GM23338 (cell line): Measurements from ENCODE around the gene NEU4. TPM values are rescaled to one million over a fixed set of nuclear protein-coding genes. Genes with fewer than 3 reads are reported as not detected.

Experiments used
- ATAC-seq: fragments of 200-7000 bp; cut with Tn5 transposase; 3 replicates; pipeline ENCODE4 v1.9.1; 2020
- DNase-seq: peaks from one replicate; pipeline ENCODE4 v3.0.0-alpha.2; 2015; ENCODE audit warnings: low spot score
- H2AFZ ChIP-seq: fragments of 200-600 bp; sonication (generic); 2 replicates; pipeline ENCODE4 v1.8.0; 2016; ENCODE audit warnings: antibody characterized with exemption, mild to moderate bottlenecking, moderate library complexity
- H3F3A ChIP-seq: fragments of 200-600 bp; sonication (generic); replicated peaks from 2 replicates; pipeline ENCODE4 v1.8.0; 2017; ENCODE audit warnings: antibody characterized with exemption, mixed run types, low read depth
- H3K27ac ChIP-seq: fragments of 200-600 bp; sonication (generic); 2 replicates; pipeline ENCODE4 v1.6.1; 2016; ENCODE audit warnings: low read depth
- H3K27me3 ChIP-seq: fragments of 200-600 bp; sonication (generic); 2 replicates; pipeline ENCODE4 v1.8.0; 2016; ENCODE audit warnings: mild to moderate bottlenecking, mixed run types, moderate library complexity; ENCODE audit not compliant: insufficient read depth
- H3K36me3 ChIP-seq: fragments of 200-600 bp; sonication (generic); 2 replicates; pipeline ENCODE4 v1.8.0; 2016; ENCODE audit warnings: mild to moderate bottlenecking; ENCODE audit not compliant: insufficient read depth
- H3K4me1 ChIP-seq: fragments of 200-600 bp; sonication (generic); 2 replicates; pipeline ENCODE4 v1.8.0; 2016; ENCODE audit warnings: mild to moderate bottlenecking, moderate library complexity; ENCODE audit not compliant: insufficient read depth
- H3K4me2 ChIP-seq: fragments of 200-600 bp; sonication (generic); 2 replicates; pipeline ENCODE4 v1.7.1; 2017; ENCODE audit warnings: mixed run types
- H3K4me3 ChIP-seq: fragments of 200-600 bp; sonication (generic); 2 replicates; pipeline ENCODE4 v1.6.1; 2016; ENCODE audit warnings: mixed run types
- H3K79me2 ChIP-seq: fragments of 200-600 bp; sonication (generic); replicated peaks from 2 replicates; pipeline ENCODE4 v1.8.0; 2017; ENCODE audit warnings: mild to moderate bottlenecking; ENCODE audit not compliant: insufficient read depth
- H3K9me2 ChIP-seq: fragments of 200-600 bp; sonication (generic); 2 replicates; pipeline ENCODE4 v1.8.0; 2017; ENCODE audit not compliant: insufficient read depth
- H4K20me1 ChIP-seq: fragments of 200-600 bp; sonication (generic); replicated peaks from 2 replicates; pipeline ENCODE4 v1.8.0; 2017; ENCODE audit warnings: mild to moderate bottlenecking; ENCODE audit not compliant: insufficient read depth
- H3K27ac Mint-ChIP-seq: 2 replicates; pipeline ENCODE4 v1.8.0; 2020; ENCODE audit warnings: inconsistent platforms, mild to moderate bottlenecking, moderate library complexity, mixed read lengths
- H3K27me3 Mint-ChIP-seq: 3 replicates; pipeline ENCODE4 v1.8.0; 2022; ENCODE audit warnings: low read depth, mild to moderate bottlenecking, moderate library complexity, mixed read lengths, inconsistent platforms; ENCODE audit not compliant: insufficient read depth, poor library complexity
- H3K36me3 Mint-ChIP-seq: 3 replicates; pipeline ENCODE4 v1.8.0; 2021; ENCODE audit warnings: low read depth, mild to moderate bottlenecking, inconsistent platforms, moderate library complexity, mixed read lengths
- H3K4me1 Mint-ChIP-seq: 3 replicates; pipeline ENCODE4 v1.8.0; 2020; ENCODE audit warnings: mild to moderate bottlenecking, inconsistent platforms, mixed read lengths
- H3K4me3 Mint-ChIP-seq: 3 replicates; pipeline ENCODE4 v1.8.0; 2021; ENCODE audit warnings: moderate library complexity, mild to moderate bottlenecking, inconsistent platforms, mixed read lengths
- H3K9me3 Mint-ChIP-seq: 3 replicates; pipeline ENCODE4 v1.8.0; 2020; ENCODE audit warnings: moderate library complexity, mild to moderate bottlenecking, inconsistent platforms, mixed read lengths
- CREB1 ChIP-seq: fragments of 250-450 bp; sonication (Bioruptor Pico); IDR thresholded peaks from 2 replicates; pipeline ENCODE4 v1.5.0; 2020; ENCODE audit warnings: low read depth, mild to moderate bottlenecking, moderate library complexity
- EZH2 ChIP-seq: fragments of 200-600 bp; sonication (generic); IDR thresholded peaks from one replicate; pipeline ENCODE4 v1.8.0; 2017; ENCODE audit warnings: antibody characterized with exemption, mild to moderate bottlenecking, low read depth; ENCODE audit not compliant: unreplicated experiment
- EZH2phosphoT487 ChIP-seq: fragments of 200-600 bp; sonication (generic); IDR thresholded peaks from one replicate; pipeline ENCODE4 v1.8.1; 2018; ENCODE audit warnings: antibody characterized with exemption; ENCODE audit not compliant: unreplicated experiment
- JUNB ChIP-seq: IDR thresholded peaks from one replicate; pipeline ENCODE4 v1.6.1; 2016; ENCODE audit warnings: antibody characterized with exemption; ENCODE audit not compliant: unreplicated experiment
- NANOG ChIP-seq: IDR thresholded peaks from 2 replicates; pipeline ENCODE4 v1.6.1; 2016; ENCODE audit warnings: antibody characterized with exemption, borderline replicate concordance
- POLR2AphosphoS5 ChIP-seq: IDR thresholded peaks from 2 replicates; pipeline ENCODE4 v1.6.1; 2016; ENCODE audit warnings: antibody characterized with exemption, low read depth
- STAT1 ChIP-seq: IDR thresholded peaks from one replicate; pipeline ENCODE4 v1.6.1; 2016; ENCODE audit warnings: antibody characterized with exemption; ENCODE audit not compliant: unreplicated experiment
- ZNF114 ChIP-seq: fragments of 250-450 bp; sonication (Bioruptor Pico); IDR thresholded peaks from 2 replicates; pipeline ENCODE4 v1.5.0; 2020; ENCODE audit warnings: mild to moderate bottlenecking, moderate library complexity
- ZNF331 ChIP-seq: fragments of 250-450 bp; sonication (Bioruptor Pico); IDR thresholded peaks from 2 replicates; pipeline ENCODE4 v1.5.0; 2020; ENCODE audit warnings: low read depth, mild to moderate bottlenecking, moderate library complexity
- polyA plus RNA-seq: library from polyadenylated mRNA; unstranded; fragments of >200 nt; fragmentation: Nextera tagmentation; extraction: Ambion mirVana; gene quantifications from 2 replicates; pipeline ENCODE4 v1.2.1, GENCODE V29; 2016
- total RNA-seq: library from RNA; depleted of rRNA; stranded (reverse); fragments of >200 nt; shearing (Covaris generic); gene quantifications from 2 replicates; pipeline ENCODE4 v1.2.3, GENCODE V29; 2014
- TF ChIP-seq, protein P1 (sequence below): fragments of 250-450 bp; sonication (Bioruptor Pico); IDR thresholded peaks from 2 replicates; pipeline ENCODE4 v1.5.0; 2020; ENCODE audit warnings: mild to moderate bottlenecking, moderate library complexity
- TF ChIP-seq, protein P2 (sequence below): IDR thresholded peaks from 2 replicates; pipeline ENCODE4 v1.6.1; 2016; ENCODE audit warnings: antibody characterized with exemption
- TF ChIP-seq, protein P3 (sequence below): IDR thresholded peaks from one replicate; pipeline ENCODE4 v1.6.1; 2018; ENCODE audit warnings: antibody characterized with exemption; ENCODE audit not compliant: unreplicated experiment
- TF ChIP-seq, protein P4 (sequence below), 2 experiments: fragments of 200-600 bp in 1 of 2; sonication (generic) in 1 of 2; conservative IDR thresholded peaks; 2 replicates each; pipeline versions ENCODE4 v1.5.1 to v1.6.1; 2016 to 2017; ENCODE audit warnings: antibody characterized with exemption in 2 of 2, low read depth in 2 of 2, mild to moderate bottlenecking in 2 of 2, moderate library complexity in 1 of 2

NEU4 gene
- total and polyA plus RNA-seq, 2 experiments from 2014 or later: 0.29 to 1.2 TPM

GRCh38 chr2:241813644-241814392, 4.8 kb downstream of the NEU4 start:
- Histone ChIP-seq H3K9me2 (no peaks in the 10 kb centered on the region), H3K36me3 (no peaks in the 10 kb centered on the region), H2AFZ (no peak overlapping the region), H3K4me1 (no peaks in the 10 kb centered on the region), H4K20me1 (no peaks in the 10 kb centered on the region), H3K4me3 (no peak overlapping the region), H3K79me2 (no peaks in the 10 kb centered on the region), H3F3A (0 out of 2 replicates have a peak, but pooled peaks cover 3% of the 10 kb centered on the region), H3K27me3 (no peaks in the 10 kb centered on the region), H3K27ac (no peak overlapping the region), H3K4me2 (no peak overlapping the region)
- Mint-ChIP-seq H3K9me3 (no peaks in the 10 kb centered on the region), H3K36me3 (no peaks in the 10 kb centered on the region), H3K27ac (no peak overlapping the region), H3K27me3 (peaks cover 10% of the 10 kb centered on the region), H3K4me1 (peaks cover 5% of the 10 kb centered on the region), H3K4me3 (no peak overlapping the region)
- DNase-seq (no peak), ATAC-seq (no peak)
- no peak for TF ChIP-seq JUNB
- no peak for TF ChIP-seq ZNF114 (CRISPR knock-in tag)
- TF ChIP-seq POLR2AphosphoS5: no peak
- no peak for TF ChIP-seq ZNF331 (CRISPR knock-in tag)
- TF ChIP-seq, protein P1, sequence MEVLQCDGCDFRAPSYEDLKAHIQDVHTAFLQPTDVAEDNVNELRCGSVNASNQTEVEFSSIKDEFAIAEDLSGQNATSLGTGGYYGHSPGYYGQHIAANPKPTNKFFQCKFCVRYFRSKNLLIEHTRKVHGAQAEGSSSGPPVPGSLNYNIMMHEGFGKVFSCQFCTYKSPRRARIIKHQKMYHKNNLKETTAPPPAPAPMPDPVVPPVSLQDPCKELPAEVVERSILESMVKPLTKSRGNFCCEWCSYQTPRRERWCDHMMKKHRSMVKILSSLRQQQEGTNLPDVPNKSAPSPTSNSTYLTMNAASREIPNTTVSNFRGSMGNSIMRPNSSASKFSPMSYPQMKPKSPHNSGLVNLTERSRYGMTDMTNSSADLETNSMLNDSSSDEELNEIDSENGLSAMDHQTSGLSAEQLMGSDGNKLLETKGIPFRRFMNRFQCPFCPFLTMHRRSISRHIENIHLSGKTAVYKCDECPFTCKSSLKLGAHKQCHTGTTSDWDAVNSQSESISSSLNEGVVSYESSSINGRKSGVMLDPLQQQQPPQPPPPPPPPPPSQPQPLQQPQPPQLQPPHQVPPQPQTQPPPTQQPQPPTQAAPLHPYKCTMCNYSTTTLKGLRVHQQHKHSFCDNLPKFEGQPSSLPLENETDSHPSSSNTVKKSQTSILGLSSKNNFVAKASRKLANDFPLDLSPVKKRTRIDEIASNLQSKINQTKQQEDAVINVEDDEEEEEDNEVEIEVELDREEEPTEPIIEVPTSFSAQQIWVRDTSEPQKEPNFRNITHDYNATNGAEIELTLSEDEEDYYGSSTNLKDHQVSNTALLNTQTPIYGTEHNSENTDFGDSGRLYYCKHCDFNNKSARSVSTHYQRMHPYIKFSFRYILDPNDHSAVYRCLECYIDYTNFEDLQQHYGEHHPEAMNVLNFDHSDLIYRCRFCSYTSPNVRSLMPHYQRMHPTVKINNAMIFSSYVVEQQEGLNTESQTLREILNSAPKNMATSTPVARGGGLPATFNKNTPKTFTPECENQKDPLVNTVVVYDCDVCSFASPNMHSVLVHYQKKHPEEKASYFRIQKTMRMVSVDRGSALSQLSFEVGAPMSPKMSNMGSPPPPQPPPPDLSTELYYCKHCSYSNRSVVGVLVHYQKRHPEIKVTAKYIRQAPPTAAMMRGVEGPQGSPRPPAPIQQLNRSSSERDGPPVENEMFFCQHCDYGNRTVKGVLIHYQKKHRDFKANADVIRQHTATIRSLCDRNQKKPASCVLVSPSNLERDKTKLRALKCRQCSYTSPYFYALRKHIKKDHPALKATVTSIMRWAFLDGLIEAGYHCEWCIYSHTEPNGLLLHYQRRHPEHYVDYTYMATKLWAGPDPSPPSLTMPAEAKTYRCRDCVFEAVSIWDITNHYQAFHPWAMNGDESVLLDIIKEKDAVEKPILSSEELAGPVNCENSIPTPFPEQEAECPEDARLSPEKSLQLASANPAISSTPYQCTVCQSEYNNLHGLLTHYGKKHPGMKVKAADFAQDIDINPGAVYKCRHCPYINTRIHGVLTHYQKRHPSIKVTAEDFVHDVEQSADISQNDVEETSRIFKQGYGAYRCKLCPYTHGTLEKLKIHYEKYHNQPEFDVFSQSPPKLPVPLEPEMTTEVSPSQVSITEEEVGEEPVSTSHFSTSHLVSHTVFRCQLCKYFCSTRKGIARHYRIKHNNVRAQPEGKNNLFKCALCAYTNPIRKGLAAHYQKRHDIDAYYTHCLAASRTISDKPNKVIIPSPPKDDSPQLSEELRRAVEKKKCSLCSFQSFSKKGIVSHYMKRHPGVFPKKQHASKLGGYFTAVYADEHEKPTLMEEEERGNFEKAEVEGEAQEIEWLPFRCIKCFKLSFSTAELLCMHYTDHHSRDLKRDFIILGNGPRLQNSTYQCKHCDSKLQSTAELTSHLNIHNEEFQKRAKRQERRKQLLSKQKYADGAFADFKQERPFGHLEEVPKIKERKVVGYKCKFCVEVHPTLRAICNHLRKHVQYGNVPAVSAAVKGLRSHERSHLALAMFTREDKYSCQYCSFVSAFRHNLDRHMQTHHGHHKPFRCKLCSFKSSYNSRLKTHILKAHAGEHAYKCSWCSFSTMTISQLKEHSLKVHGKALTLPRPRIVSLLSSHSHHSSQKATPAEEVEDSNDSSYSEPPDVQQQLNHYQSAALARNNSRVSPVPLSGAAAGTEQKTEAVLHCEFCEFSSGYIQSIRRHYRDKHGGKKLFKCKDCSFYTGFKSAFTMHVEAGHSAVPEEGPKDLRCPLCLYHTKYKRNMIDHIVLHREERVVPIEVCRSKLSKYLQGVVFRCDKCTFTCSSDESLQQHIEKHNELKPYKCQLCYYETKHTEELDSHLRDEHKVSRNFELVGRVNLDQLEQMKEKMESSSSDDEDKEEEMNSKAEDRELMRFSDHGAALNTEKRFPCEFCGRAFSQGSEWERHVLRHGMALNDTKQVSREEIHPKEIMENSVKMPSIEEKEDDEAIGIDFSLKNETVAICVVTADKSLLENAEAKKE: no peak
- TF ChIP-seq, protein P2, sequence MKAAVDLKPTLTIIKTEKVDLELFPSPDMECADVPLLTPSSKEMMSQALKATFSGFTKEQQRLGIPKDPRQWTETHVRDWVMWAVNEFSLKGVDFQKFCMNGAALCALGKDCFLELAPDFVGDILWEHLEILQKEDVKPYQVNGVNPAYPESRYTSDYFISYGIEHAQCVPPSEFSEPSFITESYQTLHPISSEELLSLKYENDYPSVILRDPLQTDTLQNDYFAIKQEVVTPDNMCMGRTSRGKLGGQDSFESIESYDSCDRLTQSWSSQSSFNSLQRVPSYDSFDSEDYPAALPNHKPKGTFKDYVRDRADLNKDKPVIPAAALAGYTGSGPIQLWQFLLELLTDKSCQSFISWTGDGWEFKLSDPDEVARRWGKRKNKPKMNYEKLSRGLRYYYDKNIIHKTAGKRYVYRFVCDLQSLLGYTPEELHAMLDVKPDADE: no peak
- no peak for TF ChIP-seq EZH2phosphoT487
- TF ChIP-seq CREB1 (CRISPR knock-in tag): no peak
- TF ChIP-seq NANOG: no peak
- TF ChIP-seq, protein P3, sequence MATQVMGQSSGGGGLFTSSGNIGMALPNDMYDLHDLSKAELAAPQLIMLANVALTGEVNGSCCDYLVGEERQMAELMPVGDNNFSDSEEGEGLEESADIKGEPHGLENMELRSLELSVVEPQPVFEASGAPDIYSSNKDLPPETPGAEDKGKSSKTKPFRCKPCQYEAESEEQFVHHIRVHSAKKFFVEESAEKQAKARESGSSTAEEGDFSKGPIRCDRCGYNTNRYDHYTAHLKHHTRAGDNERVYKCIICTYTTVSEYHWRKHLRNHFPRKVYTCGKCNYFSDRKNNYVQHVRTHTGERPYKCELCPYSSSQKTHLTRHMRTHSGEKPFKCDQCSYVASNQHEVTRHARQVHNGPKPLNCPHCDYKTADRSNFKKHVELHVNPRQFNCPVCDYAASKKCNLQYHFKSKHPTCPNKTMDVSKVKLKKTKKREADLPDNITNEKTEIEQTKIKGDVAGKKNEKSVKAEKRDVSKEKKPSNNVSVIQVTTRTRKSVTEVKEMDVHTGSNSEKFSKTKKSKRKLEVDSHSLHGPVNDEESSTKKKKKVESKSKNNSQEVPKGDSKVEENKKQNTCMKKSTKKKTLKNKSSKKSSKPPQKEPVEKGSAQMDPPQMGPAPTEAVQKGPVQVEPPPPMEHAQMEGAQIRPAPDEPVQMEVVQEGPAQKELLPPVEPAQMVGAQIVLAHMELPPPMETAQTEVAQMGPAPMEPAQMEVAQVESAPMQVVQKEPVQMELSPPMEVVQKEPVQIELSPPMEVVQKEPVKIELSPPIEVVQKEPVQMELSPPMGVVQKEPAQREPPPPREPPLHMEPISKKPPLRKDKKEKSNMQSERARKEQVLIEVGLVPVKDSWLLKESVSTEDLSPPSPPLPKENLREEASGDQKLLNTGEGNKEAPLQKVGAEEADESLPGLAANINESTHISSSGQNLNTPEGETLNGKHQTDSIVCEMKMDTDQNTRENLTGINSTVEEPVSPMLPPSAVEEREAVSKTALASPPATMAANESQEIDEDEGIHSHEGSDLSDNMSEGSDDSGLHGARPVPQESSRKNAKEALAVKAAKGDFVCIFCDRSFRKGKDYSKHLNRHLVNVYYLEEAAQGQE: no peak
- TF ChIP-seq STAT1: no peak
- no peak for TF ChIP-seq EZH2
- TF ChIP-seq, protein P4, sequence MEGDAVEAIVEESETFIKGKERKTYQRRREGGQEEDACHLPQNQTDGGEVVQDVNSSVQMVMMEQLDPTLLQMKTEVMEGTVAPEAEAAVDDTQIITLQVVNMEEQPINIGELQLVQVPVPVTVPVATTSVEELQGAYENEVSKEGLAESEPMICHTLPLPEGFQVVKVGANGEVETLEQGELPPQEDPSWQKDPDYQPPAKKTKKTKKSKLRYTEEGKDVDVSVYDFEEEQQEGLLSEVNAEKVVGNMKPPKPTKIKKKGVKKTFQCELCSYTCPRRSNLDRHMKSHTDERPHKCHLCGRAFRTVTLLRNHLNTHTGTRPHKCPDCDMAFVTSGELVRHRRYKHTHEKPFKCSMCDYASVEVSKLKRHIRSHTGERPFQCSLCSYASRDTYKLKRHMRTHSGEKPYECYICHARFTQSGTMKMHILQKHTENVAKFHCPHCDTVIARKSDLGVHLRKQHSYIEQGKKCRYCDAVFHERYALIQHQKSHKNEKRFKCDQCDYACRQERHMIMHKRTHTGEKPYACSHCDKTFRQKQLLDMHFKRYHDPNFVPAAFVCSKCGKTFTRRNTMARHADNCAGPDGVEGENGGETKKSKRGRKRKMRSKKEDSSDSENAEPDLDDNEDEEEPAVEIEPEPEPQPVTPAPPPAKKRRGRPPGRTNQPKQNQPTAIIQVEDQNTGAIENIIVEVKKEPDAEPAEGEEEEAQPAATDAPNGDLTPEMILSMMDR (conservative IDR thresholded peaks at IDR 0.05; ENCODE audit: low read depth in 2 of 2): no peak
